Activated CD4-positive, CD25-positive, alpha-beta regulatory T cell treated with anti-CD3 and anti-CD28 coated beads, Interleukin-2, amount 50 U/mL, for 16 hours (primary cell): ENCODE data around the gene AUTS2.

ENCODE experiments used
- DNase-seq: peaks from one replicate; pipeline ENCODE4 v3.0.0-alpha.2; 2020; ENCODE audit warnings: low read depth, low spot score

AUTS2 gene

GRCh38 chr7:70734411-70734810 is 1136.1 kb downstream of the AUTS2 start:
- DNase-seq = no peak

- no peak for DNase-seq
Observed at GRCh38 chr7:70735313-70735712, 1137.0 kb downstream of the AUTS2 start.

- no peak for DNase-seq
Observed at GRCh38 chr7:70736715-70737460, 1138.6 kb downstream of the AUTS2 start.

GRCh38 chr7:70738151-70738885 is 1140.0 kb downstream of the AUTS2 start:
- no peak for DNase-seq

GRCh38 chr7:70739646-70740210 is 1141.5 kb downstream of the AUTS2 start:
- no peak for DNase-seq

- no peak for DNase-seq
Observed at GRCh38 chr7:70741666-70742065, 1143.4 kb downstream of the AUTS2 start.

- DNase-seq = no peak
Observed at GRCh38 chr7:70743531-70744325, 1145.5 kb downstream of the AUTS2 start.

GRCh38 chr7:70744492-70744891 is 1146.2 kb downstream of the AUTS2 start:
- no peak for DNase-seq

GRCh38 chr7:70749831-70750230 is 1151.6 kb downstream of the AUTS2 start:
- DNase-seq = no peak

GRCh38 chr7:70751895-70752294 is 1153.6 kb downstream of the AUTS2 start:
- no peak for DNase-seq

- no peak for DNase-seq
Observed at GRCh38 chr7:70752794-70753241, 1154.5 kb downstream of the AUTS2 start.

GRCh38 chr7:70756789-70757188 is 1158.5 kb downstream of the AUTS2 start:
- DNase-seq = no peak

GRCh38 chr7:70758646-70759045 is 1160.4 kb downstream of the AUTS2 start:
- no peak for DNase-seq

- DNase-seq = no peak
Observed at GRCh38 chr7:70759674-70760073, 1161.4 kb downstream of the AUTS2 start.

GRCh38 chr7:70761711-70762328 is 1163.5 kb downstream of the AUTS2 start:
- DNase-seq = no peak

GRCh38 chr7:70762696-70763095 is 1164.4 kb downstream of the AUTS2 start:
- no peak for DNase-seq

- DNase-seq = no peak
Observed at GRCh38 chr7:70763961-70764691, 1165.9 kb downstream of the AUTS2 start.

GRCh38 chr7:70764701-70765208 is 1166.5 kb downstream of the AUTS2 start:
- DNase-seq = no peak

- DNase-seq = no peak
Observed at GRCh38 chr7:70765651-70766050, 1167.4 kb downstream of the AUTS2 start.

- no peak for DNase-seq
Observed at GRCh38 chr7:70766109-70766508, 1167.8 kb downstream of the AUTS2 start.

GRCh38 chr7:70766694-70767093 is 1168.4 kb downstream of the AUTS2 start:
- no peak for DNase-seq
